MM.1S (cell line): Measurements from ENCODE around the gene CTNS.

Source experiments
- DNase-seq: peaks from one replicate; pipeline ENCODE4 v3.0.0-alpha.2; 2015
- H2AFZ ChIP-seq: fragments of 300-600 bp; sonication (generic); 2 replicates; pipeline ENCODE4 v1.6.0; 2016; ENCODE audit warnings: antibody characterized with exemption, low read length
- H3F3A ChIP-seq: fragments of 300-600 bp; sonication (generic); 2 replicates; pipeline ENCODE4 v1.6.1; 2016; ENCODE audit warnings: mild to moderate bottlenecking, antibody characterized with exemption, low read length, moderate library complexity, mixed read lengths; ENCODE audit not compliant: insufficient read depth
- H3K27ac ChIP-seq: fragments of 300-600 bp; sonication (generic); 2 replicates; pipeline ENCODE4 v1.5.1; 2016; ENCODE audit warnings: mild to moderate bottlenecking, low read length
- H3K27me3 ChIP-seq: fragments of 300-600 bp; sonication (generic); replicated peaks from 2 replicates; pipeline ENCODE4 v1.6.0; 2016; ENCODE audit warnings: low read length; ENCODE audit not compliant: insufficient read depth
- H3K36me3 ChIP-seq: fragments of 300-600 bp; sonication (generic); replicated peaks from 2 replicates; pipeline ENCODE4 v1.6.1; 2016; ENCODE audit warnings: mild to moderate bottlenecking, low read length, mixed read lengths; ENCODE audit not compliant: insufficient read depth
- H3K4me1 ChIP-seq: fragments of 300-600 bp; sonication (generic); 2 replicates; pipeline ENCODE4 v1.6.1; 2016; ENCODE audit warnings: low read length, mixed read lengths
- H3K4me2 ChIP-seq: fragments of 300-600 bp; sonication (generic); 2 replicates; pipeline ENCODE4 v1.6.0; 2016; ENCODE audit warnings: low read depth, low read length
- H3K4me3 ChIP-seq: fragments of 300-600 bp; sonication (generic); 2 replicates; pipeline ENCODE4 v1.5.1; 2016; ENCODE audit warnings: low read length, mixed read lengths
- H3K79me2 ChIP-seq: fragments of 300-600 bp; sonication (generic); 2 replicates; pipeline ENCODE4 v1.6.1; 2016; ENCODE audit warnings: mixed run types, low read length, mixed read lengths
- H3K9ac ChIP-seq: fragments of 300-600 bp; sonication (generic); 2 replicates; pipeline ENCODE4 v1.6.1; 2016; ENCODE audit warnings: low read length, mixed read lengths
- H3K9me2 ChIP-seq: fragments of 300-600 bp; sonication (generic); replicated peaks from 2 replicates; pipeline ENCODE4 v1.6.1; 2016; ENCODE audit warnings: mild to moderate bottlenecking, low read length, mixed read lengths; ENCODE audit not compliant: insufficient read depth
- H3K9me3 ChIP-seq: fragments of 300-600 bp; sonication (generic); replicated peaks from 2 replicates; pipeline ENCODE4 v1.6.1; 2016; ENCODE audit warnings: mild to moderate bottlenecking, low read length, mixed read lengths; ENCODE audit not compliant: insufficient read depth
- H4K20me1 ChIP-seq: fragments of 300-600 bp; sonication (generic); 2 replicates; pipeline ENCODE4 v1.6.1; 2016; ENCODE audit warnings: mild to moderate bottlenecking, low read length, moderate library complexity, mixed read lengths; ENCODE audit not compliant: insufficient read depth
- EZH2 ChIP-seq: fragments of 300-600 bp; sonication (generic); optimal IDR thresholded peaks from 2 replicates; pipeline ENCODE3; 2017; ENCODE audit warnings: low read depth, mild to moderate bottlenecking, antibody characterized with exemption, low read length, mixed read lengths
- EZH2phosphoT487 ChIP-seq: fragments of 300-600 bp; sonication (generic); IDR thresholded peaks from 2 replicates; pipeline ENCODE4 v1.6.1; 2018; ENCODE audit warnings: antibody characterized with exemption, low read length
- TF ChIP-seq, protein P1 (sequence below): fragments of 300-600 bp; sonication (generic); IDR thresholded peaks from 2 replicates; pipeline ENCODE4 v1.5.1; 2016; ENCODE audit warnings: antibody characterized with exemption, low read length, mixed read lengths

The CTNS gene

DNA sequence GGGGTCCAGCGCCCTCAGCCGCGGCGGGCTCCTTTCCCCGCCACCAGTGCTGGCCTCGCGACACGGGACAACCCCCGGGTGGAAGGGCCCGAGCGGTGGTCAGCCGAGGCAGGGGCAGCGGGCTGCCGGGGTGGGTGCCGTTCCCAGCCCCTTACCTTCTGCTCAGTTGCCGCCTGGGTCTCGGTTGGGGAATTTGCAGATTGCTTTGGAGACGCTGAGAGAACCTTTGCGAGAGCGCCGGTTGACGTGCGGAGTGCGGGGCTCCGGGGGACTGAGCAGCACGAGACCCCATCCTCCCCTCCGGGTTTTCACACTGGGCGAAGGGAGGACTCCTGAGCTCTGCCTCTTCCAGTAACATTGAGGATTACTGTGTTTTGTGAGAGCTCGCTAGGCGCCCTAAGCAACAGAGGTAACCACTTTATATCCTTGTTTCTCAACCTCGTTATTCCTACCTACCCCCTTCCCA, 381 bp downstream of the CTNS start:
- no peaks in the 10 kb centered on the region for H4K20me1 ChIP-seq
- H3K4me1 ChIP-seq: peaks cover 4% of the 10 kb centered on the region; the same call in 1 of the 2 replicates
- H3K36me3 ChIP-seq: no peaks in the 10 kb centered on the region
- H3K9ac ChIP-seq: peak overlapping the region; percentile 90; the same call in 1 of the 2 replicates
- peak overlapping the region; percentile 95 for H3K4me3 ChIP-seq
- H3K79me2 ChIP-seq: peaks cover 35% of the 10 kb centered on the region
- no peaks in the 10 kb centered on the region for H3K9me3 ChIP-seq
- H3K27ac ChIP-seq: no peak overlapping the region
- no peaks in the 10 kb centered on the region for H3K9me2 ChIP-seq
- TF ChIP-seq EZH2phosphoT487: no peak
- no peak for TF ChIP-seq EZH2
- TF ChIP-seq, protein P1, sequence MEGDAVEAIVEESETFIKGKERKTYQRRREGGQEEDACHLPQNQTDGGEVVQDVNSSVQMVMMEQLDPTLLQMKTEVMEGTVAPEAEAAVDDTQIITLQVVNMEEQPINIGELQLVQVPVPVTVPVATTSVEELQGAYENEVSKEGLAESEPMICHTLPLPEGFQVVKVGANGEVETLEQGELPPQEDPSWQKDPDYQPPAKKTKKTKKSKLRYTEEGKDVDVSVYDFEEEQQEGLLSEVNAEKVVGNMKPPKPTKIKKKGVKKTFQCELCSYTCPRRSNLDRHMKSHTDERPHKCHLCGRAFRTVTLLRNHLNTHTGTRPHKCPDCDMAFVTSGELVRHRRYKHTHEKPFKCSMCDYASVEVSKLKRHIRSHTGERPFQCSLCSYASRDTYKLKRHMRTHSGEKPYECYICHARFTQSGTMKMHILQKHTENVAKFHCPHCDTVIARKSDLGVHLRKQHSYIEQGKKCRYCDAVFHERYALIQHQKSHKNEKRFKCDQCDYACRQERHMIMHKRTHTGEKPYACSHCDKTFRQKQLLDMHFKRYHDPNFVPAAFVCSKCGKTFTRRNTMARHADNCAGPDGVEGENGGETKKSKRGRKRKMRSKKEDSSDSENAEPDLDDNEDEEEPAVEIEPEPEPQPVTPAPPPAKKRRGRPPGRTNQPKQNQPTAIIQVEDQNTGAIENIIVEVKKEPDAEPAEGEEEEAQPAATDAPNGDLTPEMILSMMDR: no peak
- no peaks in the 10 kb centered on the region for H3K27me3 ChIP-seq
- H2AFZ ChIP-seq: peak overlapping the region; percentile 83
- peaks cover 6% of the 10 kb centered on the region for H3F3A ChIP-seq
- no peak for DNase-seq
- peak overlapping the region; percentile 83 for H3K4me2 ChIP-seq

DNA sequence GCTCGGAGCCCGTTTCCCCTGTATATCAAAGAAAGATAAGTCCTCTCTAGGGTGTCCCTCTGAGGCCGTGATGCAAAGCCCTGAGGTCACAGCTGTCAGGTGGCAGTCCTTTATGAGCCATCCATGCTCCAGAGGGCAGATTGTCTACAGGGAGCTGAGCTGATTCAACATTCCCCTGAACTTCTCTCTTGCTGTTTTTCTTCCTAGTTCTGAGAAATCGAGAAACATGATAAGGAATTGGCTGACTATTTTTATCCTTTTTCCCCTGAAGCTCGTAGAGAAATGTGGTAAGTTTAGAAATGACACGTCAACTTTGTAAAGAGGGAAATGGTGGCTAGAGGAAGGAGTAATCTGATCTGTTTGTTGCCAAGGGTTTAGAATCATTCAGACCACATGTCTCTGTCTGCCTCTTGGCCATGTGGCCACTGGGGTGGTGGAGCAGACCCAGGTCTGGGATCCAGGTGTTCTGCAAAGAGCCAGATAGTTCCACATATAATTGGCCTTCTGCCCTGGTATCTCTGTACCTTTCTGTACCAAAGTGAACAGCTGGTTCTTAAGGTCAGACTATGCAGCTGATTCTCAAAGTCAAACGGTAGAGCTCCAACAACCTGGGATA, 3.5 kb downstream of the CTNS start:
- H4K20me1 ChIP-seq: no peaks in the 10 kb centered on the region
- H3K4me3 ChIP-seq: no peak overlapping the region
- DNase-seq: peak; percentile 11
- H3K9ac ChIP-seq: peak overlapping the region; percentile 12; the same call in 1 of the 2 replicates
- peak overlapping the region; percentile 10; the same call in 1 of the 2 replicates for H2AFZ ChIP-seq
- H3K27me3 ChIP-seq: no peaks in the 10 kb centered on the region
- peaks cover 12% of the 10 kb centered on the region for H3K79me2 ChIP-seq
- H3F3A ChIP-seq: peaks cover 6% of the 10 kb centered on the region
- peaks cover 4% of the 10 kb centered on the region; the same call in 1 of the 2 replicates for H3K4me1 ChIP-seq
- peak overlapping the region; percentile 28; the same call in 1 of the 2 replicates for H3K4me2 ChIP-seq
- H3K9me2 ChIP-seq: no peaks in the 10 kb centered on the region
- TF ChIP-seq EZH2 (no peak), EZH2phosphoT487 (no peak)
- TF ChIP-seq, protein P1: no peak
- no peaks in the 10 kb centered on the region for H3K36me3 ChIP-seq
- no peaks in the 10 kb centered on the region for H3K9me3 ChIP-seq
- peak overlapping the region; percentile 70; the same call in 1 of the 2 replicates for H3K27ac ChIP-seq

DNA sequence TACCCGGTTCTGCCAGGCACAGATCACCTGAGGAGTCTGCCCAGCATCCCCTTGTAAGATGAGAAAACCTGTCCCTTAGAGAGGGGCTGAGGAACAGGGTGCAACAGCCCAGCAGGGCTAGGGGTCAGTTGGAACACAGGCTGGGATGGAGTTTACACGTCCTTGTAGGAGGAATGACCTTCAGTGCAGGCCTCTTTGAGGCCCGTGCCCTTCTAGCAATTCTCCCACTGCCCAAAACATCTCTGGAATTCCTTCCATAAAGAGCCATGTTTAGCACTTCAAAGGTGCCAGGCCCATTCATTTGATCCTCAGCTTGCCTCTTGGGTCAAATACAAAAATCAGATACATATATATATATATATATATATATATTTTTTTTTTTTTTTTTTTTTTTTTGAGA, 4.5 kb downstream of the CTNS start:
- Histone ChIP-seq H3K4me2 (no peak overlapping the region), H3K4me1 (peaks cover 4% of the 10 kb centered on the region; the same call in 1 of the 2 replicates), H3K27ac (no peak overlapping the region; the same call in 1 of the 2 replicates), H4K20me1 (no peaks in the 10 kb centered on the region), H3K9me2 (no peaks in the 10 kb centered on the region), H3K36me3 (no peaks in the 10 kb centered on the region), H3F3A (peaks cover 6% of the 10 kb centered on the region), H3K27me3 (no peaks in the 10 kb centered on the region), H3K9me3 (no peaks in the 10 kb centered on the region), H3K9ac (no peak overlapping the region), H3K79me2 (peaks cover 5% of the 10 kb centered on the region), H2AFZ (no peak overlapping the region), H3K4me3 (no peak overlapping the region)
- no peak for DNase-seq
- TF ChIP-seq, protein P1: no peak
- TF ChIP-seq EZH2phosphoT487 (no peak), EZH2 (no peak)
